ENCODE data around the gene CHD6.

The CHD6 gene

DNA sequence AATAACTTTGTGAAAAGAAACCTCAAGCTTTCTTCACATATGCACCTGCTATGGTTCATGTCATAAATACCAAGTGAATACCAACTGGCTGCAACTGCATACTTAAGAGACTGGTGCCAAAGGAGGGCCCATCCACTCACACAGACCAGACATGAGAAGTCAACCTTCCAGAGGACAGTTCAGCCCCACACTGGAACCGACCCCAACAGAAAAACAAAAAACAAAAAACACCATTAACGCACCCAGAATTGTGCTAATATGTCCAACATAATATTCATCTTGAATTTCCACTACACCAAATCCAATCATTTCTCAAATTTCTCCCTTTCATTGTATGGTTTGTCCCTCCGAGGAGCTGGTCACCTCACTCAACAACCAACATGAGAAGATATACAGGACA lies 42.8 kb downstream of the CHD6 start:
- TF ChIP-seq SNAI2 (CRISPR knock-in tag; IDR thresholded peaks at IDR 0.05) (no peak), ZC3H10 (CRISPR knock-in tag; IDR thresholded peaks at IDR 0.05) (no peak), PPARA (CRISPR knock-in tag; IDR thresholded peaks at IDR 0.05; ENCODE audit: borderline replicate concordance) (no peak), OSR1 (CRISPR knock-in tag; IDR thresholded peaks at IDR 0.05) (no peak), BACH2 (CRISPR knock-in tag; IDR thresholded peaks at IDR 0.05; ENCODE audit: borderline replicate concordance) (no peak), ZNF565 (CRISPR knock-in tag; conservative IDR thresholded peaks at IDR 0.05; ENCODE audit: low read depth) (no peak)
- TF ChIP-seq, protein P1, sequence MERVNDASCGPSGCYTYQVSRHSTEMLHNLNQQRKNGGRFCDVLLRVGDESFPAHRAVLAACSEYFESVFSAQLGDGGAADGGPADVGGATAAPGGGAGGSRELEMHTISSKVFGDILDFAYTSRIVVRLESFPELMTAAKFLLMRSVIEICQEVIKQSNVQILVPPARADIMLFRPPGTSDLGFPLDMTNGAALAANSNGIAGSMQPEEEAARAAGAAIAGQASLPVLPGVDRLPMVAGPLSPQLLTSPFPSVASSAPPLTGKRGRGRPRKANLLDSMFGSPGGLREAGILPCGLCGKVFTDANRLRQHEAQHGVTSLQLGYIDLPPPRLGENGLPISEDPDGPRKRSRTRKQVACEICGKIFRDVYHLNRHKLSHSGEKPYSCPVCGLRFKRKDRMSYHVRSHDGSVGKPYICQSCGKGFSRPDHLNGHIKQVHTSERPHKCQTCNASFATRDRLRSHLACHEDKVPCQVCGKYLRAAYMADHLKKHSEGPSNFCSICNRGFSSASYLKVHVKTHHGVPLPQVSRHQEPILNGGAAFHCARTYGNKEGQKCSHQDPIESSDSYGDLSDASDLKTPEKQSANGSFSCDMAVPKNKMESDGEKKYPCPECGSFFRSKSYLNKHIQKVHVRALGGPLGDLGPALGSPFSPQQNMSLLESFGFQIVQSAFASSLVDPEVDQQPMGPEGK (CRISPR knock-in tag; IDR thresholded peaks at IDR 0.05; ENCODE audit: borderline replicate concordance), result no peak
- TF ChIP-seq, protein P2, sequence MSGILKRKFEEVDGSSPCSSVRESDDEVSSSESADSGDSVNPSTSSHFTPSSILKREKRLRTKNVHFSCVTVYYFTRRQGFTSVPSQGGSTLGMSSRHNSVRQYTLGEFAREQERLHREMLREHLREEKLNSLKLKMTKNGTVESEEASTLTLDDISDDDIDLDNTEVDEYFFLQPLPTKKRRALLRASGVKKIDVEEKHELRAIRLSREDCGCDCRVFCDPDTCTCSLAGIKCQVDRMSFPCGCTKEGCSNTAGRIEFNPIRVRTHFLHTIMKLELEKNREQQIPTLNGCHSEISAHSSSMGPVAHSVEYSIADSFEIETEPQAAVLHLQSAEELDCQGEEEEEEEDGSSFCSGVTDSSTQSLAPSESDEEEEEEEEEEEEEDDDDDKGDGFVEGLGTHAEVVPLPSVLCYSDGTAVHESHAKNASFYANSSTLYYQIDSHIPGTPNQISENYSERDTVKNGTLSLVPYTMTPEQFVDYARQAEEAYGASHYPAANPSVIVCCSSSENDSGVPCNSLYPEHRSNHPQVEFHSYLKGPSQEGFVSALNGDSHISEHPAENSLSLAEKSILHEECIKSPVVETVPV (CRISPR knock-in tag; IDR thresholded peaks at IDR 0.05), result no peak
- no peak for ATAC-seq

DNA sequence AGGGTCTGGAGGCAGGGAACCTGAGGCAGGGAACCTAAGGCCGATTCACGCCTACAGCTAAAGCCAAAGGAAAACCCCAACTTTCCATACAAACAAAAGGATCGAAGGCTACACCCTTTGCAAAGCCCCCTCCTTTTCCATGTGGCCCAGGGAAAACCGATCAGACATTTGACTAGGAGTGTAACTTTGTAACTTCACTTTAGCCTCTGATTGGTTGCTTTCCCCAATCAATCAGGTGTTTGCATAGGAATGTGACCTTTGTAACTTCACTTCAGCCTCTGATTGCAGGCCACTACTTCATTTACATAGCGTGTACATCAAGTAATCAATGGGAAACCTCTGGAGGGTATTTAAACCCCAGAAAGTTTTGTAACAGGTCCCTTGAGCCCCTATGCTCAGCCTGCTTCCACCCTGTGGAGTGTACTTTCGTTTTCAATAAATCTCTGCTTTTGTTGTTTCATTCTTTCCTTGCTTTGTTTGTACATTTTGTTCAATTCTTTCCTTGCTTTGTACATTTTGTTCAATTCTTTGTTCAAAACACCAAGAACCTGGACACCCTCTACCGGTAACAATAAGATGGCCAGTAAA lies 43.3 kb downstream of the CHD6 start:
- ATAC-seq, result no peak
- TF ChIP-seq, protein P1 (CRISPR knock-in tag; IDR thresholded peaks at IDR 0.05; ENCODE audit: borderline replicate concordance), result no peak

DNA sequence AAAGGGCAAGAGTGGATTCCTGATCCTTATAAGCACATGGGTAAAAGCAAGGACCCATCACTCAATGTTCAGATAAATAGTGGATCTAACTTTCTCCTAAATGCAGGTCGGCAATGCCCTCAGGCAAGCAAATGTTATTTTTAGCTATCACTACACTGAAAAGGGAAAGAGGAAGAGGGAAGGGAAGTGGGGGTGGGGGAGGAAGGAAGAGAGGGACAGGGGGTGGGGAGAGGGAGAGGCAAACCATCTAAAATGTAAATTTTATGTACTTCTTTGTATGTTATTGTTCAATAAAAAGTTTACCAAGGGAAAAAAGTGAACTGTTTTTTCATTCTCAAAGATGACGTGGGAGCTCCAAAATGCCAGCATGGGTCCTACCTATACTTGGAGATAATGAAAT lies 44.2 kb downstream of the CHD6 start:
- no peak for ATAC-seq
- TF ChIP-seq ISL1 (CRISPR knock-in tag; IDR thresholded peaks at IDR 0.05) (no peak), ZFP3 (CRISPR knock-in tag; IDR thresholded peaks at IDR 0.05) (no peak), SNAI2 (CRISPR knock-in tag; IDR thresholded peaks at IDR 0.05) (no peak), ZNF565 (CRISPR knock-in tag; conservative IDR thresholded peaks at IDR 0.05; ENCODE audit: low read depth) (no peak)
- TF ChIP-seq, protein P1 (CRISPR knock-in tag; IDR thresholded peaks at IDR 0.05; ENCODE audit: borderline replicate concordance), result no peak

DNA sequence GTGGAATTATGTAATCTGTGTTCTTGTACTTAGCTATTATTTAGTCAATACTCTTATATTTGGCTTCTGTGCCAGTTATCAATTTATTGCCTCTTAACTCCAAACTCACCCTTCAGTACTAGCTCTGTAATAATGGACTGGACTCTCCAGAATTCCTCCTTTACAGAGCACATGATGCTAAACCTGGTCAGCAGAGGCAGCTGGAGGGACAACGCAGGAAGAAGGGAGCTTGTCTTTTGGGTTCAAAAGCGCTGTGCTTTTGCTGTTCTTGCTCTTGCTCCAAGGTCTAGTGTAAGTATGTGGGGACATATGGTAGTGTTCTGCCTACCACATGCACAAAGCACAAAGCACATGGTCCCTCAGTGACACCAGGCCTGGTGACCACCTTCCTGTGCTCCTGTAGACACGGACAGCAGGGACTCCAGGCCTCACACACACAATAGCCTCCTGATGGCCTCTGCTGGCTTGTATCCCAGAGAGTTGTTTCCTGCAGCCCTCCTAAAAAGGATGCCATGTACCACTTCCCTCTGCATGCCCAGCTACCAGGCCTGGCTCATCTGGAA lies 46.1 kb downstream of the CHD6 start:
- no peak for TF ChIP-seq ZNF70 (CRISPR knock-in tag; IDR thresholded peaks at IDR 0.05)
- TF ChIP-seq ISL1 (CRISPR knock-in tag; IDR thresholded peaks at IDR 0.05), result no peak
- no peak for TF ChIP-seq RARB (CRISPR knock-in tag; IDR thresholded peaks at IDR 0.05)
- TF ChIP-seq, protein P3, sequence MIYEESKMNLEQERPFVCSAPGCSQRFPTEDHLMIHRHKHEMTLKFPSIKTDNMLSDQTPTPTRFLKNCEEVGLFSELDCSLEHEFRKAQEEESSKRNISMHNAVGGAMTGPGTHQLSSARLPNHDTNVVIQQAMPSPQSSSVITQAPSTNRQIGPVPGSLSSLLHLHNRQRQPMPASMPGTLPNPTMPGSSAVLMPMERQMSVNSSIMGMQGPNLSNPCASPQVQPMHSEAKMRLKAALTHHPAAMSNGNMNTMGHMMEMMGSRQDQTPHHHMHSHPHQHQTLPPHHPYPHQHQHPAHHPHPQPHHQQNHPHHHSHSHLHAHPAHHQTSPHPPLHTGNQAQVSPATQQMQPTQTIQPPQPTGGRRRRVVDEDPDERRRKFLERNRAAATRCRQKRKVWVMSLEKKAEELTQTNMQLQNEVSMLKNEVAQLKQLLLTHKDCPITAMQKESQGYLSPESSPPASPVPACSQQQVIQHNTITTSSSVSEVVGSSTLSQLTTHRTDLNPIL (CRISPR knock-in tag; IDR thresholded peaks at IDR 0.05; ENCODE audit: low read depth), result no peak
- no peak for TF ChIP-seq GLIS3 (CRISPR knock-in tag; IDR thresholded peaks at IDR 0.05)
- TF ChIP-seq, protein P4, sequence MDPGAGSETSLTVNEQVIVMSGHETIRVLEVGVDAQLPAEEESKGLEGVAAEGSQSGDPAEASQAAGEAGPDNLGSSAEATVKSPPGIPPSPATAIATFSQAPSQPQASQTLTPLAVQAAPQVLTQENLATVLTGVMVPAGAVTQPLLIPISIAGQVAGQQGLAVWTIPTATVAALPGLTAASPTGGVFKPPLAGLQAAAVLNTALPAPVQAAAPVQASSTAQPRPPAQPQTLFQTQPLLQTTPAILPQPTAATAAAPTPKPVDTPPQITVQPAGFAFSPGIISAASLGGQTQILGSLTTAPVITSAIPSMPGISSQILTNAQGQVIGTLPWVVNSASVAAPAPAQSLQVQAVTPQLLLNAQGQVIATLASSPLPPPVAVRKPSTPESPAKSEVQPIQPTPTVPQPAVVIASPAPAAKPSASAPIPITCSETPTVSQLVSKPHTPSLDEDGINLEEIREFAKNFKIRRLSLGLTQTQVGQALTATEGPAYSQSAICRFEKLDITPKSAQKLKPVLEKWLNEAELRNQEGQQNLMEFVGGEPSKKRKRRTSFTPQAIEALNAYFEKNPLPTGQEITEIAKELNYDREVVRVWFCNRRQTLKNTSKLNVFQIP (CRISPR knock-in tag; IDR thresholded peaks at IDR 0.05; ENCODE audit: borderline replicate concordance, low read depth), result no peak
- no peak for TF ChIP-seq BACH2 (CRISPR knock-in tag; IDR thresholded peaks at IDR 0.05; ENCODE audit: borderline replicate concordance)
- no peak for ATAC-seq
